ENCODE results near the gene DMD. TPM values are rescaled to one million over a fixed set of nuclear protein-coding genes. Genes with fewer than 3 reads are reported as not detected.

The DMD gene
- polyA plus RNA-seq, 2 of the 4 experiments (the other 2 are of a cell fraction), result 0.03 TPM; not detected in 1

DNA sequence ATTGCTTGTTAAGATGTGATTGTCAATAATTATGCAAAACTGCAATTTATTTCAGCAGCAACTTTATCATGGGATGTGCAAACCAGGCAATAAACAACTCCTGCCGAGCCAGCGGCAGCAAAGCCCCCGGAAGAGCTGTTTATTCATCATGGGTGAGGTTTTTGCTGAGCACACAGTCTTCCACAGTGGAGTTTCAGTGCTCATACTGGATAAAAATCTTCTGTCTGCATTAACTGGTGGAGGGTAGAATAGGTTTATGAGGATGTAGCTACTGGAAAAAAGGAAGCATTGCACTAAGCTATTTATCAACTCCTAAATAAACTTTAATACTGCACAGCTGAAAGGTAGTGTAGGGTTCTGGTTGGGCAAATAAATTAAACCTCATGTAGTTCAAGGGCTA, 1582.2 kb downstream of the DMD start:
- H3K27ac ChIP-seq, result no peak overlapping the region
- 0% methylated on average over 3 of the region's 3 CpGs for WGBS (ENCODE audit: missing lambda C conversion rate)
- ChIA-PET CTCF (no interaction called here), POLR2A (no interaction called here)
- no peak overlapping the region for H3K4me3 ChIP-seq
- no peak overlapping the region for H3K4me2 ChIP-seq
- peak; percentile 92 for FAIRE-seq
- H3K4me1 ChIP-seq, result no peaks in the 10 kb centered on the region
- DNase-seq (ENCODE audit: low read depth in 1 of 2, low spot score in 1 of 2), result no peak
- TF ChIP-seq PHF8 (IDR thresholded peaks at IDR 0.05; ENCODE audit: borderline replicate concordance, low read depth) (no peak), ZNF302 (CRISPR knock-in tag; IDR thresholded peaks at IDR 0.05) (no peak)
- ATAC-seq, result no peak
- no peaks in the 10 kb centered on the region for H3K9me3 ChIP-seq

DNA sequence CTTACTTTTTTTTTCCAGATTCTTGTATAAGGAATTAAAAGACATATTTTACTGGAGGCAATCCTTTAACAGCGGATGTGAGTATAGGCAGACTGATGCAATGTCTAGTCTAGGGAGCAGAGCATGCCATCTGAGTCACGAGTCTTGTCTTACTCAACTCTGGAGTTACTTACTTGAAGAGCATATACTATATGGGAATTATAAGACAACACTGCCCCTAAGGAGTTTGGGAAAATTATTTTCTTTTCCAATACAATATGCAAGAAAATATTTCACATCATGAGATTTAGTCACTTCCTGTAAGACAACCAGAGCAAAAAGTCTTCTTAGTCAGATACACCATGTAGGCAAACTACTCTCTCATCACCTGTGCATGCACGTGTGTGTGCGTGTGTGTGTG, 1602.2 kb downstream of the DMD start:
- ChIA-PET POLR2A (no interaction called here), CTCF (no interaction called here)
- TF ChIP-seq, protein P1, sequence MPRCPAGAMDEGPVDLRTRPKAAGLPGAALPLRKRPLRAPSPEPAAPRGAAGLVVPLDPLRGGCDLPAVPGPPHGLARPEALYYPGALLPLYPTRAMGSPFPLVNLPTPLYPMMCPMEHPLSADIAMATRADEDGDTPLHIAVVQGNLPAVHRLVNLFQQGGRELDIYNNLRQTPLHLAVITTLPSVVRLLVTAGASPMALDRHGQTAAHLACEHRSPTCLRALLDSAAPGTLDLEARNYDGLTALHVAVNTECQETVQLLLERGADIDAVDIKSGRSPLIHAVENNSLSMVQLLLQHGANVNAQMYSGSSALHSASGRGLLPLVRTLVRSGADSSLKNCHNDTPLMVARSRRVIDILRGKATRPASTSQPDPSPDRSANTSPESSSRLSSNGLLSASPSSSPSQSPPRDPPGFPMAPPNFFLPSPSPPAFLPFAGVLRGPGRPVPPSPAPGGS (IDR thresholded peaks at IDR 0.05), result no peak
- TF ChIP-seq ZC3H11A (IDR thresholded peaks at IDR 0.05) (no peak), ZSCAN20 (CRISPR knock-in tag; IDR thresholded peaks at IDR 0.05) (no peak), HOXB5 (CRISPR knock-in tag; IDR thresholded peaks at IDR 0.05) (no peak), FOSL2 (IDR thresholded peaks at IDR 0.05) (no peak), FOSL2 (CRISPR knock-in tag; IDR thresholded peaks at IDR 0.05) (no peak), EHF (CRISPR knock-in tag; IDR thresholded peaks at IDR 0.05) (no peak)
- WGBS (ENCODE audit: missing lambda C conversion rate), result 20% methylated on average over 4 of the region's 4 CpGs
- DNase-seq (ENCODE audit: low read depth in 1 of 2, low spot score in 1 of 2) (peak in 1 of 2 experiments; percentile 6), FAIRE-seq (peak; percentile 70), ATAC-seq (no peak)
- Histone ChIP-seq H3K9me3 (no peaks in the 10 kb centered on the region), H3K4me3 (no peak overlapping the region), H3K27ac (no peak overlapping the region), H3K4me2 (no peak overlapping the region), H3K4me1 (no peaks in the 10 kb centered on the region)

DNA sequence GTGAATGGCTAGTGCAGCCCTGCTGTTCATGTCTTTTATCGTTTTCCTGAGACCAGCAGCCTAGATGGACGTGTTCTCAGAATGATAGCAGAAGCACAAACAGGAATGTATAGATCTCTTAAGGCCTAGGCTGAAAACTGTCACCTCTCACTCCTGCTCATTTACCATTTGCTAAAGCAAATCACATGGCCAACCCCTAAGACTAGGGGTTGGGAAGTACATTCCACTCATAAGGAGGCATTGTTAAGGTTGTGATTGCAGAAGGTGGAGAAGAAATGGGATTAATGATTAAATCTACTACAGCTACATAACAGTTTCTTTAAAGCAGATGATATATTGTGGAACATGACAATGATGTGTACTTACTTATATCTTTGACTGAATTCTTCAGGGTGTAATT, 1602.7 kb downstream of the DMD start:
- Histone ChIP-seq H3K4me2 (no peak overlapping the region), H3K4me1 (no peaks in the 10 kb centered on the region), H3K27ac (no peak overlapping the region), H3K9me3 (no peaks in the 10 kb centered on the region), H3K4me3 (no peak overlapping the region)
- ATAC-seq, result no peak
- no peak for TF ChIP-seq POLR2A (IDR thresholded peaks at IDR 0.05; ENCODE audit: low read length)
- TF ChIP-seq, protein P2, sequence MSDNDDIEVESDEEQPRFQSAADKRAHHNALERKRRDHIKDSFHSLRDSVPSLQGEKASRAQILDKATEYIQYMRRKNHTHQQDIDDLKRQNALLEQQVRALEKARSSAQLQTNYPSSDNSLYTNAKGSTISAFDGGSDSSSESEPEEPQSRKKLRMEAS (IDR thresholded peaks at IDR 0.05), result no peak
- no peak for TF ChIP-seq ZC3H11A (IDR thresholded peaks at IDR 0.05)
- no peak for TF ChIP-seq MAFK (IDR thresholded peaks at IDR 0.05; ENCODE audit: partially characterized antibody)
- no peak for TF ChIP-seq NPAS2 (CRISPR knock-in tag; IDR thresholded peaks at IDR 0.05; ENCODE audit: borderline replicate concordance)
- TF ChIP-seq, protein P3, sequence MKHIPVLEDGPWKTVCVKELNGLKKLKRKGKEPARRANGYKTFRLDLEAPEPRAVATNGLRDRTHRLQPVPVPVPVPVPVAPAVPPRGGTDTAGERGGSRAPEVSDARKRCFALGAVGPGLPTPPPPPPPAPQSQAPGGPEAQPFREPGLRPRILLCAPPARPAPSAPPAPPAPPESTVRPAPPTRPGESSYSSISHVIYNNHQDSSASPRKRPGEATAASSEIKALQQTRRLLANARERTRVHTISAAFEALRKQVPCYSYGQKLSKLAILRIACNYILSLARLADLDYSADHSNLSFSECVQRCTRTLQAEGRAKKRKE (CRISPR knock-in tag; IDR thresholded peaks at IDR 0.05; ENCODE audit: low read depth), result no peak
- TF ChIP-seq EHF (CRISPR knock-in tag; IDR thresholded peaks at IDR 0.05), result no peak
- no peak for TF ChIP-seq RCOR1 (IDR thresholded peaks at IDR 0.05; ENCODE audit: low read depth, low read length)
- ChIA-PET CTCF (no interaction called here), POLR2A (no interaction called here)
- FAIRE-seq, result no peak
- 3% methylated on average over 2 of the region's 2 CpGs for WGBS (ENCODE audit: missing lambda C conversion rate)
- DNase-seq (ENCODE audit: low read depth in 1 of 2, low spot score in 1 of 2), result no peak

DNA sequence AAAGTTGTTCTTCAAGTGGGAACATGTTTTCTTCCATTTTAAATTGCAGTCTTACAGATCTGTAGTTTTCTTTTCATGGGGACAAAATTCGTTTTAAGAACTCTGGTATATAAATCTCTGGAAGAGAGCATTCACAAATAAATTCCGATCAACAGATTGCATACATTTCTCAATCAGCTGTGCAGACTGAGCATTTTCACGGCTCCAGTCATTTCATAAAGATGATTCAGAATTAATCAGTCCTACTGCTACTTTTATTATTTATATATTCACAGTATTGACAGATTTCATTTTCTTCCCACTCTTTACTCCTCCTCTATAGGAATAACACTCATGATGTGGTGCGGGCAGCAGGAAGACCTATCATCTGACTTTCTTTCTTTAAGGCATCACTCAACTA, 1604.6 kb downstream of the DMD start:
- POLR2A ChIA-PET, result no interaction called here
- H3K4me1 ChIP-seq, result no peaks in the 10 kb centered on the region
- CTCF ChIA-PET, result no interaction called here
- DNase-seq (ENCODE audit: low read depth in 1 of 2, low spot score in 1 of 2) (no peak), FAIRE-seq (no peak), ATAC-seq (no peak)
- 41% methylated on average over 4 of the region's 4 CpGs for WGBS (ENCODE audit: missing lambda C conversion rate)
- no peaks in the 10 kb centered on the region for H3K9me3 ChIP-seq
- no peak overlapping the region for H3K27ac ChIP-seq
- no peak overlapping the region for H3K4me3 ChIP-seq
- no peak for TF ChIP-seq HDAC2 (IDR thresholded peaks at IDR 0.05)
- no peak for TF ChIP-seq GATA3 (IDR thresholded peaks at IDR 0.05; ENCODE audit: borderline replicate concordance)
- TF ChIP-seq, protein P4, sequence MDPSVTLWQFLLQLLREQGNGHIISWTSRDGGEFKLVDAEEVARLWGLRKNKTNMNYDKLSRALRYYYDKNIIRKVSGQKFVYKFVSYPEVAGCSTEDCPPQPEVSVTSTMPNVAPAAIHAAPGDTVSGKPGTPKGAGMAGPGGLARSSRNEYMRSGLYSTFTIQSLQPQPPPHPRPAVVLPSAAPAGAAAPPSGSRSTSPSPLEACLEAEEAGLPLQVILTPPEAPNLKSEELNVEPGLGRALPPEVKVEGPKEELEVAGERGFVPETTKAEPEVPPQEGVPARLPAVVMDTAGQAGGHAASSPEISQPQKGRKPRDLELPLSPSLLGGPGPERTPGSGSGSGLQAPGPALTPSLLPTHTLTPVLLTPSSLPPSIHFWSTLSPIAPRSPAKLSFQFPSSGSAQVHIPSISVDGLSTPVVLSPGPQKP (IDR thresholded peaks at IDR 0.05; ENCODE audit: low read depth, low read length), result no peak
- no peak for TF ChIP-seq NFE2L2 (conservative IDR thresholded peaks at IDR 0.05; ENCODE audit: low read length)
- TF ChIP-seq CBX8 (IDR thresholded peaks at IDR 0.05), result no peak
- no peak for TF ChIP-seq HOXB5 (CRISPR knock-in tag; IDR thresholded peaks at IDR 0.05)
- H3K4me2 ChIP-seq, result no peak overlapping the region

Data from A549 (cell line).